C1 segment of cervical spinal cord (tissue), 14 donors: Measurements from ENCODE around the gene SAP25.

Experiments
- DNase-seq, 14 donors: peaks; one replicate each; lab custom pipeline; 2025; lab: John Stamatoyannopoulos, UW

Gene SAP25

GRCh38 chr7:100573691-100574361 lies at the start of gene SAP25:
Gene SAP25, minus strand, starts transcription at chr7:100573900. Its CDS starts 158 bp downstream, at chr7:100573742.
- no peak for DNase-seq

- DNase-seq = no peak
Observed at GRCh38 chr7:100621554-100621953, 47.9 kb upstream of the SAP25 start.

- no peak for DNase-seq
Observed at GRCh38 chr7:100620804-100621203, 47.1 kb upstream of the SAP25 start.

GRCh38 chr7:100620239-100620638 lies 46.5 kb upstream of the SAP25 start:
- no peak for DNase-seq

GRCh38 chr7:100614308-100614861 lies 40.7 kb upstream of the SAP25 start:
- no peak for DNase-seq

GRCh38 chr7:100613412-100614175 lies 39.9 kb upstream of the SAP25 start:
- no peak for DNase-seq

GRCh38 chr7:100612730-100613390 lies 39.2 kb upstream of the SAP25 start:
- peak in 2 of 14 donors; percentile 34 to 42 for DNase-seq

- DNase-seq = peak; percentile 89 to 100 (median 99)
Observed at GRCh38 chr7:100611983-100612729, 38.5 kb upstream of the SAP25 start, which contains the start of gene MOSPD3. Gene MOSPD3, plus strand, starts transcription at chr7:100612540. Its CDS starts 252 bp downstream, at chr7:100612792.

GRCh38 chr7:100609958-100610357 lies 36.3 kb upstream of the SAP25 start:
- DNase-seq = no peak

- DNase-seq = no peak
Observed at GRCh38 chr7:100607111-100607510, 33.4 kb upstream of the SAP25 start.

GRCh38 chr7:100606313-100606712 lies 32.6 kb upstream of the SAP25 start:
- no peak for DNase-seq

- DNase-seq = peak in 2 of 14 donors; percentile 22 to 43
Observed at GRCh38 chr7:100604976-100605911, 31.5 kb upstream of the SAP25 start.

GRCh38 chr7:100604028-100604975 lies 30.6 kb upstream of the SAP25 start:
- peak in 11 of 14 donors; percentile 7 to 65 (median 40) for DNase-seq

GRCh38 chr7:100603726-100604027 lies 30.0 kb upstream of the SAP25 start:
- DNase-seq = no peak

- DNase-seq = no peak
Observed at GRCh38 chr7:100602889-100603725, 29.4 kb upstream of the SAP25 start.

- DNase-seq = no peak
Observed at GRCh38 chr7:100600730-100601038, 27.0 kb upstream of the SAP25 start.

- no peak for DNase-seq
Observed at GRCh38 chr7:100599911-100600729, 26.4 kb upstream of the SAP25 start.

- DNase-seq = no peak
Observed at GRCh38 chr7:100598425-100598824, 24.7 kb upstream of the SAP25 start.
